Neural progenitor cell (in vitro differentiated cells): Measurements from ENCODE around the gene VCAN.

Experiments
- EZH2phosphoT487 ChIP-seq: fragments of 200-600 bp; sonication (generic); IDR thresholded peaks from 2 replicates; pipeline ENCODE4 v1.6.1; 2017; ENCODE audit warnings: antibody characterized with exemption
- TF ChIP-seq, protein P1 (sequence below): fragments of 200-600 bp; sonication (generic); IDR thresholded peaks from 2 replicates; pipeline ENCODE4 v1.5.1; 2017; ENCODE audit warnings: antibody characterized with exemption, mild to moderate bottlenecking

DNA sequence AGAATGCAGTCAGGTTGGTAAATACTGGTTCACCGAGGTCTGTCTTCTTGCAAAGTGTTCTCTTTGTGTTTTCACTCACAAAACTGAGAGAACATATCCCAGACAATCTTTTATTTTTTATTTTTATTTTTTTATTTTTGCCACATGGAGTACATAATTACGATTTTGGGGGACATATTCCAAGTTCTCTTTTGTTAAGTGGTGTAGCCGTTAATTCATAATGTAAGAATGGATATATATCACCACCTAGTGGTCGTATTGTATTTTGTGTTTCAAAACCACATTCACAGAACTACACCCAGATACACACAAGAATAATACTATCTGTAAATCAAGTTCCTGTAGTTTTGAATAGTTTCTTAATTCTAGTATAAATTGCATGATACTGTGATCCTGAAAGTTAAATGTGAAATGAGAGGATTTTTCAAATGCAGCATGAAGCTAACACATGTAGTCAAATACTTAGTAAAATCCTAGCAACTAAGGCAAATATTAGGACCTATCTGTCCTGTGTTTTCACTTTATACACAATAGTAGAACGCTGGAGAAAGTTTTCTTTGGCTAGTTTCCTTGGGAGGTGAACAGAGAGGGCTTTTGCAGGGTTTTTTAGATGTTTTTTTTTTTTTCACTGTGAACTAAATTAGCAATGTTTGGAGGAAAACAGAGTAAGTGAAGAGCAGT, 92.7 kb downstream of the VCAN start:
- TF ChIP-seq, protein P1, sequence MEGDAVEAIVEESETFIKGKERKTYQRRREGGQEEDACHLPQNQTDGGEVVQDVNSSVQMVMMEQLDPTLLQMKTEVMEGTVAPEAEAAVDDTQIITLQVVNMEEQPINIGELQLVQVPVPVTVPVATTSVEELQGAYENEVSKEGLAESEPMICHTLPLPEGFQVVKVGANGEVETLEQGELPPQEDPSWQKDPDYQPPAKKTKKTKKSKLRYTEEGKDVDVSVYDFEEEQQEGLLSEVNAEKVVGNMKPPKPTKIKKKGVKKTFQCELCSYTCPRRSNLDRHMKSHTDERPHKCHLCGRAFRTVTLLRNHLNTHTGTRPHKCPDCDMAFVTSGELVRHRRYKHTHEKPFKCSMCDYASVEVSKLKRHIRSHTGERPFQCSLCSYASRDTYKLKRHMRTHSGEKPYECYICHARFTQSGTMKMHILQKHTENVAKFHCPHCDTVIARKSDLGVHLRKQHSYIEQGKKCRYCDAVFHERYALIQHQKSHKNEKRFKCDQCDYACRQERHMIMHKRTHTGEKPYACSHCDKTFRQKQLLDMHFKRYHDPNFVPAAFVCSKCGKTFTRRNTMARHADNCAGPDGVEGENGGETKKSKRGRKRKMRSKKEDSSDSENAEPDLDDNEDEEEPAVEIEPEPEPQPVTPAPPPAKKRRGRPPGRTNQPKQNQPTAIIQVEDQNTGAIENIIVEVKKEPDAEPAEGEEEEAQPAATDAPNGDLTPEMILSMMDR: peak; percentile 77
- no peak for TF ChIP-seq EZH2phosphoT487
